Erythroblast (primary cell): ENCODE data around the gene KIF4A.
"Not testable (repeated sequence)": the region's sequence is repeated elsewhere in the genome, so short reads cannot be mapped to it uniquely, and the experiment has no call there.

Experiments
- DNase-seq, 2 experiments: peaks; one replicate each; lab custom pipeline; 2025; lab: John Stamatoyannopoulos, UW
- GATA1 ChIP-seq: IDR thresholded peaks from 2 replicates; pipeline ENCODE4 v1.6.1; 2011; ENCODE audit warnings: low read depth, mild to moderate bottlenecking, control low read depth, low read length, moderate library complexity
- POLR2A ChIP-seq: IDR thresholded peaks from 2 replicates; pipeline ENCODE4 v1.6.1; 2011; ENCODE audit warnings: mild to moderate bottlenecking, low read length

The KIF4A gene

DNA sequence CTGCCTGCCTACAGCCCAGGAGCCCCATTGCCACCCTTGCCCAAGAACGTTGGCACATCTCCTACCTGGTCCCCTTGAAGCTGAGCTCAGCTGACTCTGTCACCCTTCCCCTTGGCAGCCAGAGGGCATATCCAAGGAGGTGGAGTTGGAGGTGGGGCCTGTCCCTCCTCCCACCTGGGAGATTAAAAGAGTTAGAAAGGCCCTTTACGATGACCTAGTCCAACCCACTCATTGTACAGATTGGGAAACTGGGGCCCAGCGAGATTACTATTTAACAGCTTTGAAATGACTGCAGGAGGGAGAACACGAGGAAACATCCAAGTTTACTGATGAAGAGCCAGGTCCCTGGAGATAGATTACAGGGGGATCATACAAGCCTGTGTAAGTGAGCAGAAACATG is 29.8 kb upstream of the KIF4A start, which contains the start of gene P2RY4:
Gene P2RY4 (minus strand): TSS at position 101 of the 400 bp plus-strand sequence. CDS start 580 bp downstream, outside the sequence.
- no peak for DNase-seq
- TF ChIP-seq GATA1 (no peak), POLR2A (no peak)

DNA sequence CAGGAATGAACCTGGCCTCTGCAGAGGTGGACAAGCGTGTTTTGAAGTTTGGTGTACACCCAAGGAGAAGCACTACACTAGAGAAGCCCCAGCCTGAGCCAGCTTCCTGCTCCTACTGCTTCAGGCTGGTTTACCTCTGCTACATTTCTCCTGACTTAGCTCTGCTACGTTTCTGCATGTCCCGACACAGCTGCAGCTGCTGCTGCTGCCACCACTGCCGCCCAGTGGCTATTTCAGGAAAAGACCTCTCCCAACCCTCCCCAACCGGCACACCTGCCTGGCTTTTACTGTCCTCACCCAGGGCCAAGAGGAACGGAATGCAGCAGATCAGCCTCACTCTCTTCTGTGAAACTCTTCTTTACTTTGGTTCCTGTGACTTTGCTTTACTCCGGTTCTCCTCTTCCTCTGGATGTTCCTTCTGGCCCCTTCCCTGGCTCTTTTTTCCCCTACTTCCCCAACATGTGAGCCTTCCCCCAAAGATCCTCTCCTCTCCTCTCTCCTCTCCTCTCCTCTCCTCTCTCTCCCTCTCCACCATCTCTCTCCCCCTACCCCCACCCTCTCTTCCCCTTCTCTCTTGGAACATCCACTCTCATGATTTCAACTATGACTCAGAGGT is 26.8 kb upstream of the KIF4A start:
- TF ChIP-seq GATA1 (no peak), POLR2A (no peak)
- peak; percentile 10 to 36 for DNase-seq

DNA sequence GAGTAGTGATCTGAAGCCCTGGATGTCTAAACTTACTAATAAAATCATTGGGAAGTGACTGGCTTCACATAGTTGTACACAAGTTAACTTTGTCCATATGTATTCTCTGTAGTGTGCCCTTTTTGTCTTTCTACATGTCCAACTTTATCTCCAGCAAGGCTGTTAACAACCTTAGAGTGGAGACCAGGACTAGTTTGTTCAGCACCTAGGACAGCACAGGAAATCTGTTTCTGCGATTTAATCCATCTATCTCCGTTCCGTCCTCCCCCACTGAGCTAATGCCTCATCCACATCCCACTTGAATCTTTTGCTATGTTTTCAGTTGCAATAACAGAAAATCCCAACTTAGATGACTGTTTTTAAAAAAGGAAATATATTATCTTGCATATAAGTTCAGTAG is 25.1 kb upstream of the KIF4A start:
- TF ChIP-seq POLR2A, result no peak
- no peak for TF ChIP-seq GATA1
- no peak for DNase-seq

DNA sequence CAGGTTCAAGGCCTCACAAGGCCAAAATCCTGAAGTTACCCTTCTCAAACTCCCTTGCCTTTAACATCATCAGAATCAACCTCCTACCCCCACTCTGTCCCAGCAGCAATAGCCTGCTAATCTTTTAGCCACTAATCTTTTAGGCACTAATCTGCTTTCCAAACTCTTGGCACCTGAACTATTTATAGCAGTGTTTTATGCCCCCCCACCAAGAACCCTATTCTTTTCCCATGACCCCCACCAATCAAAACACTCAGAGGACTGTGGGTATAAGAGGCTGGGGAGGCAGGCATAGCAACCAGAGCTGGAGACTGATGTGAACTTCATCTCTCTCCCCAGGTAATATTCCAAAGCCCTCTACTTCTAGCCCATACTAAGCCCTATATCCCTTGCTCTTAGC is 21.9 kb upstream of the KIF4A start, which contains the start of gene ARR3:
Gene ARR3 (plus strand): TSS at position 301 of the 400 bp plus-strand sequence. CDS start 1,052 bp downstream, outside the sequence.
- DNase-seq, result no peak
- TF ChIP-seq POLR2A (no peak), GATA1 (no peak)

DNA sequence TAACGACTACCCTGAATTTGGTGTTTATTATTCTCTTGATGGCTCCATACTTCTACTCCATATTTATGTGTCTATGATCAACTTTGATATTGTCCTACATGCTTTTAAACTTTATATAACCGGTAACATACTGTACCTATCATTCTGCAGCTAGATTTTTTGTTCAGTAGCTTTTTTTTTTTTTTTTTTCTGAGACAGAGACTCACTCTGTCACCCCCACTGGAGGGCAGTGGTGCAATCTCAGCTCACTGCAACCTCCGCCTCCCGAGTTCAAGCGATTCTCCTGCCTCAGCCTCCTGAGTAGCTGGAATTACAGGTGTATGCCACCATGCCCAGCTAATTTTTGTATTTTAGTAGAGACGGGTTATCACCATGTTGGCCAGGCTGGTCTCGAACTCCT is 15.9 kb upstream of the KIF4A start:
- DNase-seq, result not testable (repeated sequence)

DNA sequence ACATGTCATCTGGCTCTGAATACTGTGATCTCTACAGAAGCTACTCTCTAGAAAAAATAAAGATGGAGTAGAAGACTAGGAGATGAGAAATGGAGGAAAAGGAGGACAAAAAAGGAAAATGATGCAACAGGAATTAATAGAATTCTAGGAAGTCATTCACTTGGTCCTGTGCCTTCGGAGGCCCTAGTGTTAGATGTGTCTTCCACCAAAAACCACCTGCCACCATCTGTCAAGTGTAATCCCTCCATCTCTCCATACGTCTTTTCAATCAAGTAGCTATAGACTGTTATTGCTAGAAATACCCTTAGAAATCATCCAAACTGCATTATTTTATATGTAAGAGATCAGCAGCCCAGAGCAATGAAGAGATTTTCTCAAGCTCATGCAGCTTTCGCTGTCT is 10.8 kb upstream of the KIF4A start:
- no peak for DNase-seq
- TF ChIP-seq GATA1 (no peak), POLR2A (no peak)

DNA sequence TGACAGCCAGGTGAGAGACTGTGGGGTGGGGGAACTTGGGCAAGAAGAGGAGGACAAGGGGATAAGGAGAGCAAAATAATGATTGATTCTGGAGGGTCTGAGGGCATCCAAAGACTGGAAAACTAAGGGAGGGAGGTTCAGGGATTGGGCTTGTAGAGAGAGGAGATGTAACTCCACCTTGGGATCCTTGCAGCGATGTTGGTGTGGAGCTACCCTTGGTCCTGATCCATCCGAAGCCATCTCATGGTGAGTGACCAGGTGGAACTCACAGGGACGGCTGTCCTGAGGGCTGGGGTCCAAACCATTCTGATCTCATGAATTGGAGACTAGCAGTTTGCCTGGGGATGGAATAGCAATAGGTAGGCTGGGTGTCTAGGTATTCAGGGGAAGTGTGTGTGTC is 9.3 kb upstream of the KIF4A start:
- no peak for DNase-seq
- TF ChIP-seq GATA1 (no peak), POLR2A (no peak)

DNA sequence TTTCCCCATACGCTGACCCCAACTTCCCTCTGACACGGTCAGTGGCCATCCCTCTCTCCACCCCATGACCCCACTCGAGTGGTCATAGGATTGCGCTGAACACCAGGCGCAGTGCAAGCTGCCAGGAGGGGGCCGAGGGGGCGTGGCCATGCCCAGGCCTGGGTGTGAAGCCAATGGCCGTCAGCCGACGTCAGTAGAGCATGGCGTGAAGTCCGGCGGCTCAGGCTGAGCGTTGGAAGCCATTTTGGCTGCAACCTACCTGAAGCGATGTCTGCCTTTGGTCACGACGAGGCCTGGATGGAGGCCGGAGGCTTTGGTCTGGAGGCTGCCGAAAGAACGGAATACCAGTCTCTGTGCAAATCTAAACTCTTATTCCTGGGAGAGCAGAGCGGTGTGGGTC is 8.0 kb upstream of the KIF4A start, which contains the start of gene RAB41:
Gene RAB41 (plus strand): TSS at position 222 of the 400 bp plus-strand sequence. CDS start 46 bp downstream, at position 268.
- DNase-seq, result no peak
- TF ChIP-seq POLR2A (no peak), GATA1 (no peak)

DNA sequence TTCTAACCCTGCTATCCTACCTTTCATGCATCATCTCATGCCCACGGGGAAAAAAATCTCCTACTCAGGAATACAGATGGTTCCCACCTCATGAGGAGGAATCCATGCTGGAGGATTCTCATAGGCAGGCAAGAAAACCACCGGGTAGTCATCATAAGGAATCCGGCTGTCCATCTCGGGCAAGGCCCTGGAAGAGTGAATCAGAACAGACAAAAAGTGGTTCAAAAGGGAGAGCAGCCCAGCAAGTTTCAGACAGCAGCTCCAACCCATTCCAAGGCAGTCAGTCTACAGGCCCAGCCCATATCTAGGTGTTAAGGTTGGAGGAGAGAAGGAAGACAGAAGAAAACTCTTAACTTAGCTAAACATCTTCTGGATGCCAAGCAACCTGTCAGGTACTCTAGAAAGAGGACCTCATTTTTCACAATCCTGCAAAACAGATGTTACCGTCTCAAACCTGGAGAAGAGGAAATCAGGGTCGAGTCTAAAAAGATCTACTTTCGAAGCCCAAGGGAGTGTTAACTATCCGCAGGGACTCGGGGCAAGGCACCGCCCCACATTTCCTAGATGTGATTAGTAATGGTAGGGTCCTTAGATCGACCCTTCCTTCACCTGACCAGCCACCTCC is 624 bp upstream of the KIF4A start:
- DNase-seq, result no peak

DNA sequence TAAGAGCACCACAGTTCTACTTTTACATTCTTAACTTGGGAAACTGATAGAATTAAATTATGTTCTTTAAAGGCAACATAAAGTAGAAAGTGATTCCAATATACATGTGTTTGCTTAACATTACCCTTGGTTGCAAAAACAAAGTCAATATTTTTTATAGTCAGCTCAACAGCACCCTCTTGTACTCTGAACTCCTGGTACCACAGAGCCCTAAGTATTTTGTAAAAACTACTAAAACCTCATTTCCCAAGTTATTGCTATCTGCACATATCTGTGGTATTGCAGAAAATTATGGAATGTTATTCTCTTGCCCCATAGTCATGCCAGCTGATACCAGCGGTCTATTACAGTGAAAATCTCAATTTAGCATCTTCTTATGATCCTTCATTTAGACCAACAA is 2.9 kb downstream of the KIF4A start:
- no peak for TF ChIP-seq POLR2A
- no peak for TF ChIP-seq GATA1

More for the DNA sequence above, 624 bp upstream of the KIF4A start:
- no peak for TF ChIP-seq POLR2A
- no peak for TF ChIP-seq GATA1

DNA sequence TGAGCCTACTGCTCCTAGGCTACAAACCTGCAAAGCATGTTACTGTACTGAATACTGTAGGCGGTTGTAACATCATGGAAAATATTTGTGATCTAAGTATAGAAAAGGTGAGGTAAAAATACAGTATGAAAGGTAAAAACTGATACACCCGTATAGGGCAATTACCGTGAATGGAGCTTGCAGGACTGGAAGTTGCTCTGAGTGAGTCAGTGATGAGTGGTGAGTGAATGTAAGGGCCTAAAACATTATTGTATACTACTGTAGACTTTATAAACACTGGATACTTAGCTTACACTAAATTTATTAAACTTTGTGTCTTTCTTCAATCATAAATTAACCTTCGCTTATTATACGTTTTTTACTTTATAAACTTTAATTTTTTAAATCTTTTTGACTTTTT is 3.7 kb downstream of the KIF4A start:
- no peak for TF ChIP-seq POLR2A
- no peak for TF ChIP-seq GATA1
- no peak for DNase-seq

More for the DNA sequence above, 2.9 kb downstream of the KIF4A start:
- DNase-seq, result no peak

DNA sequence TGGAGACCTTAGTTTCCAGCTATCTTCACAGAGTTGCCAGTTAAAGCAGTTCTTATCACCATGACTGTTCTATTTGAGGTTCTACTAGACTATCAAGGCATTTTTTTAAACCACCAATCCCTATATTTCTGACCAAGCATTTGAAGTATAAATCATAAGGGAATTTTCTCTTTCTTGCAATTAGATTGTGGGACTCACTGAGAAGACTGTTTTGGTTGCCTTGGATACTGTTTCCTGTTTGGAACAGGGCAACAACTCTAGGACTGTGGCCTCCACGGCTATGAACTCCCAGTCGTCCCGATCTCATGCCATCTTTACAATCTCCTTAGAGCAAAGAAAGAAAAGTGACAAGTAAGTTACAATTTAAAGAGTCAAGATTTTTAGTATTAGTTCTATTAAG is 11.8 kb downstream of the KIF4A start:
- TF ChIP-seq POLR2A (no peak), GATA1 (no peak)
- DNase-seq, result no peak

DNA sequence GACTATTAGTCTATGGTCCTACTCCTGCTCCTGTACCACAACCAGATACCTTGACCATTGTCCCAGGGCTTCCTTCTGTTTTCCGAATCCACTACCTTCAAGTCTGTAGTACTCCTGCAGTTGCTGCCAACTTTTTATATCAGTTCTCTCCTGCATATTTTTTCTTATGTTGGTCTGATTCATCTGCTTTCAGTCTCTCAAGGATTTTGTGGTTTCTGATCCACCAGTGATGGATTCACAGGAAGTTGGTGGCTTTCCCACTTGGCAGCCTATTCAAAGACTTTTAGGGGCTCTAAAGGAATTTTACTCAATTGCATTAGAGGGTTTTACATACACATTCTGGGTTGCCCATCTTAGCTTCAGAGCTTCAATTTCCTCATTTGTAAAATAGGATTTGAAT is 23.6 kb downstream of the KIF4A start:
- TF ChIP-seq GATA1, result no peak
- TF ChIP-seq POLR2A, result no peak
- DNase-seq, result no peak

DNA sequence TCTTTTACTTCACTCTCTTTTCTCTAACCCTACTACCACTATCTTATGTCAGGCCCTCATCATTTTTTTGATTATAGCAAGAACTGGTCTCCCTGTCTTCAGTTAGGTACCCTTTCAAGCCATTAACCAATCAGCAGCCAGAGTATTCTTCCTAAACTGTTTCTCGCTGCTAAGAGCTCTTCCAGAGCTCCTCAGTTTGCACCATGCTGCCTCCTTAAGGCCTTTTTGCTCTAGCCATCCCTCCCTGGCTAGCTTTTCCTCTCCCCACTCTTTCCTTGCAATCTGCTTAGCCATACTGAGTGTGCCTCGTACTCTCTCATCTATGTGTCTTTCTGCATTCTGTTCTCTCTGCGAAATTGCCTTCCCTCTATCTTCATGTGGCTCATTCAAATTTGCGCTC is 32.9 kb downstream of the KIF4A start:
- DNase-seq, result no peak
- TF ChIP-seq POLR2A (no peak), GATA1 (no peak)

DNA sequence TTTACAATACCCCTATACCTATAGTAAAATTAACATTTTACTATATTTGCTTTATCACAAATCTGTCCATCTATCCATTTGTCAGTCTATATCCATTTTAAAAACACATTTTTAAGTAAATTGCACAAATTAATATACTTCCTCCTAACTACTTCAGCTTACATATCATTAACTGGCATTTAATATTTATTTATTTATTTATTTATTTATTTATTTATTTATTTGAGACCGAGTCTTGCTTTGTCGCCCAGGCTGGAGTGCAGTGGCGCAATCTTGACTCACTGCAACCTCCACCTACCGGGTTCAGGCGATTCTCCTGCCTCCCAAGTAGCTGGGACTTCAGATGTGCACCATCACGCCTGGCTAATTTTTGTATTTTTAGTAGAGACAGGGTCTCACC is 33.7 kb downstream of the KIF4A start:
- not testable (repeated sequence) for DNase-seq

DNA sequence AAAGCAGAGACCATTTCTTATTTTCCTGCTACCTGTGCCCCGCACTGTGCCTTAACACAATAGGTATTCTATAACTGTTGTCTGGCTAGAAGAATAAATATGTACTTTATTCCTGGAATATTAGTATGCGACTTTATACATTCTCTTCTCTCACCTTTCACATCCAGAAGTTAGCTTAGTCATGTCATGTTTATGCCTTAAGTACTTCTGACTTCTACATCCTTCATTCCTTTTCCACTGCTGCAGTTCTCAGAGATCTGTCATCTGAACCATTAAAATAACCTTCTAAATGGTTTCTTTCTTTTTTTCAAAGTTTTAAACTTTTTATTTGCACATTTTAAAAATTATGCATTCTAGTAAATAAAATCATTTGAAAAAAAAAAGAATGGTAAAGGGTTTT is 34.4 kb downstream of the KIF4A start:
- DNase-seq, result no peak
- no peak for TF ChIP-seq GATA1
- no peak for TF ChIP-seq POLR2A
